ENCODE measurements around the gene KIAA0232. TPM values are rescaled to one million over a fixed set of nuclear protein-coding genes. Genes with fewer than 3 reads are reported as not detected.
A peak's percentile ranks its signal among the peaks of the same experiment; 100 is the strongest.

Gene KIAA0232
- total RNA-seq, 6 experiments from 2014 or later, result 12.0 to 23.8 (median 16.5) TPM

DNA sequence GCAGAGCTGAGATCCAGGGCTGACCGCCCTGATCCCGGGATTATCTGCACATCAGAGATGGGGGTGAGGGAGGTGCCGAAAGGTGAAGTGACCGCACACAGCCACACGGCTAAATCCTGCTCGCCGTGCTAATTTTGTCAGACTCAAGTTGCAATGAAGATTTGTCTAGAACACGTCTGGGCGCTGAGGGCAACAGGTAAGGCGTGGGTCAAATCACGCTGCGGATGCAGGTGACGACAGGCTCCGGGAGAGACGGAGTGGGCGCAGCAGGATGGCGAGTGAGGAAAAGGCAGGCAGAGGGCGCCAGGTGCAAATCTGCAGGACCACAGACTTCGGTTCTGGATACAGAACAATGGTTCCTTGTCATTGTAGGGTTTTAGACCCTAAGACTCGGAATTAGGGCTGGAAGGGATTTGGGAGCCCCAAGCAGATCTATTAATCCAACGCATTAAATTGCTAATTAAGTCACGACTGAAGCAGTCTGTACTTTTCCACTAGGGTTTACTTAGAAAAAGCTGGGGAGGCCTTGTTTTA is 125.2 kb downstream of the KIAA0232 start:
- intact Hi-C loops (cut with DNase I), result loop anchor here in 1 of 2 donors (10.0 kb wide), 1 partner anchor 167 kb away; no protein-coding TSS in a partner anchor
- Histone ChIP-seq H3K9me3 (no peaks in the 10 kb centered on the region), H3K27ac (peak overlapping the region in 1 of 3 donors; percentile 97), H3K4me3 (no peak overlapping the region), H3K27me3 (no peaks in the 10 kb centered on the region), H3K4me1 (peaks cover 0 to 60% (median 17%) of the 10 kb centered on the region in 4 donors), H3K36me3 (no peaks in the 10 kb centered on the region)
- DNase-seq, result peak in 1 of 3 donors; percentile 60
- ATAC-seq, result no peak
- 33% methylated on average over 12 of the region's 22 CpGs for WGBS (ENCODE audit: insufficient coverage, low coverage, low lambda C conversion rate, missing lambda C conversion rate)
- no peak for TF ChIP-seq POLR2A (IDR thresholded peaks at IDR 0.05)
- TF ChIP-seq, protein P1, sequence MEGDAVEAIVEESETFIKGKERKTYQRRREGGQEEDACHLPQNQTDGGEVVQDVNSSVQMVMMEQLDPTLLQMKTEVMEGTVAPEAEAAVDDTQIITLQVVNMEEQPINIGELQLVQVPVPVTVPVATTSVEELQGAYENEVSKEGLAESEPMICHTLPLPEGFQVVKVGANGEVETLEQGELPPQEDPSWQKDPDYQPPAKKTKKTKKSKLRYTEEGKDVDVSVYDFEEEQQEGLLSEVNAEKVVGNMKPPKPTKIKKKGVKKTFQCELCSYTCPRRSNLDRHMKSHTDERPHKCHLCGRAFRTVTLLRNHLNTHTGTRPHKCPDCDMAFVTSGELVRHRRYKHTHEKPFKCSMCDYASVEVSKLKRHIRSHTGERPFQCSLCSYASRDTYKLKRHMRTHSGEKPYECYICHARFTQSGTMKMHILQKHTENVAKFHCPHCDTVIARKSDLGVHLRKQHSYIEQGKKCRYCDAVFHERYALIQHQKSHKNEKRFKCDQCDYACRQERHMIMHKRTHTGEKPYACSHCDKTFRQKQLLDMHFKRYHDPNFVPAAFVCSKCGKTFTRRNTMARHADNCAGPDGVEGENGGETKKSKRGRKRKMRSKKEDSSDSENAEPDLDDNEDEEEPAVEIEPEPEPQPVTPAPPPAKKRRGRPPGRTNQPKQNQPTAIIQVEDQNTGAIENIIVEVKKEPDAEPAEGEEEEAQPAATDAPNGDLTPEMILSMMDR (IDR thresholded peaks at IDR 0.05), result peak; percentile 23 to 39 (median 33)

DNA sequence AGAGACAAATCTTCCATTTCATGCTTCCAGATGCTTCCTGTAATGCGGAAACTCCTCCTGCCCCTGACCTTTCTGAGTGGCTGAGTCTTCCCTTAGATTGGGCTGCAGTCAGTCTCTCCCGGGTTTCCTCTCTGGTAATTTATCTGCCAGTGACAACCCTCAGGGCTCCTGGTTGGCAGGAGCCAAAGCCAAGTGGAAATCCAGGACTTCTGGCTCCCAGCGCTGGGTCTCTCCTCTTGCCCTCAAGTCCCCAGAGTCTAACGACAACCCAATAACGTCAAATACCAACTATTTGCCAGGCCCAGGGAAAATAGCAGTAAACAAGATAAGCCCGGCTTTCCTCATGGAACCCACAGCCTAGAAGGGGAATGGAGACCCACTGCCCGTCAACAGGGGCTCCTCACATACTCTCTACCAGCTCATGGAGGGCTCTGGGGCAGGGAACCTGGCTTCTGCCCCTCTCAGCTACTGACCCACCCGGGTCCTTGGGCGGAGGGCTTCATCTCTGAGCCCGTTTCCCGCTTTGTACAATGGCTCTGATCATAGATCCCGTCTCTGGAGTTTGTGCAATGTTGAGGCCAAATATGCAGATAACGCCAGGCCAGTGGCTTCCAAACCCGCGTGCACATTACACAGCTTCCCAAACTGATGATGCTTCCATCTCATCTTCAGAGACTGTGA is 126.0 kb downstream of the KIAA0232 start:
- ATAC-seq (peak; percentile 0 to 26 (median 4)), DNase-seq (peak in 2 of 3 donors; percentile 76 to 79)
- no peak for TF ChIP-seq POLR2A (IDR thresholded peaks at IDR 0.05)
- TF ChIP-seq, protein P1 (IDR thresholded peaks at IDR 0.05), result no peak
- Histone ChIP-seq H3K27ac (peak overlapping the region; percentile 95 to 99 (median 97)), H3K4me3 (peak overlapping the region; percentile 70 to 92 (median 74)), H3K36me3 (no peaks in the 10 kb centered on the region), H3K27me3 (no peaks in the 10 kb centered on the region), H3K4me1 (peaks cover 0 to 62% (median 19%) of the 10 kb centered on the region in 4 donors), H3K9me3 (no peaks in the 10 kb centered on the region)
- intact Hi-C loops (cut with DNase I), result loop anchor here in 1 of 2 donors (10.0 kb wide), 1 partner anchor 166 kb away; no protein-coding TSS in a partner anchor
- whole genome bisulfite sequencing (ENCODE audit: insufficient coverage, low coverage, low lambda C conversion rate, missing lambda C conversion rate), result 7% methylated on average over 9 of the region's 15 CpGs

DNA sequence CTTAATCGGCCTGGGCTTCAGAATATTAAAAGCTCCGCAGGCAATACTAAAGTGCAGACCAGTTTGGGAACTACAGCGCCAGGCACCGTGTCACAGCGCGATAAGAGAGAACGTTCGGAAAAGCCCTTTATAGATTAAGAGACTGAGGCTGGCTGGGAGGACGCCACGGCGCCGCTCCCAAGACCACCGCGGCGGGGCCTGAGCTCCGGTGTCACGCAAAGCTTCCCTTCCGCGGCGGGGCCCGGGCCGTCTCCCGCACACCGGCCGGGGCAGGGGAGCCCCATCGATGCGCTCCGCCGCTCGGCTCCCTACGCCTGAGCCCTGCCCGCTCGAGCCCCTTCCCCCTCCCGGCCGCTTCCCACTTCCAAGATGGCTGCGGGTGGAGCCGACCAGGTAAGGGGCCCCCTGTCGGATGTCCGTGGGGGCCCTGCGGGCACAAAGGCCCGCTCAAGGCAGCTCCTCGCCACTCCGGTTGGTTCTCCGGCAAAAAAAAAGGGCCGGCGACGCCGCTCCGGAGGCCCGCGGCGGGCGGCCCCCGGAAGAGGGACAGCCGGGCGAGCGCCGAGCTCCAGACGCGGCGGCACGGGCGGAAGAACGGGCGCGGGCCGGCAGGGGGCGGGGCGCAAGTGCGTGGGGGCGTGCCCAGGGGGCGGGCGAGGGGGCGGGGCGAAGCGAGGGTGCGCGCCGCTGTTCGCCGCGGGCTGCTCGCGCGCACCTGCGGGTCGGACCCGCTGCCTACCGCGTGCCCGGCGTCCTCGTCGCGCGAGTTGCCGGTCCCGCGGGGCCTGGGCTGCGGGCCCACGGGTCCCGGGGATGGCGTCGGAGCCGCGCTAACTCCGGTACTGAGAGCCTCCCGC is 126.8 kb downstream of the KIAA0232 start, which contains the start of gene TBC1D14:
TBC1D14 (plus strand) TSS at position 714 of the 857 bp plus-strand sequence. CDS start 13,564 bp downstream, outside the sequence.
- Histone ChIP-seq H3K9me3 (no peaks in the 10 kb centered on the region), H3K36me3 (no peaks in the 10 kb centered on the region), H3K4me3 (peak within 1 kb of the TSS; percentile 70 to 92 (median 74)), H3K27ac (peak within 1 kb of the TSS; percentile 95 to 99 (median 97)), H3K4me1 (peaks cover 0 to 58% (median 21%) of the 10 kb centered on the region in 4 donors), H3K27me3 (no peaks in the 10 kb centered on the region)
- ATAC-seq, result peak; percentile 78 to 88 (median 80)
- TF ChIP-seq, protein P1 (IDR thresholded peaks at IDR 0.05), result peak in 2 of 4 donors; percentile 15 to 27
- TF ChIP-seq POLR2A (IDR thresholded peaks at IDR 0.05), result peak; percentile 87
- WGBS (ENCODE audit: insufficient coverage, low coverage, low lambda C conversion rate, missing lambda C conversion rate), result 0% methylated on average over 23 of the region's 108 CpGs
- intact Hi-C loops (cut with DNase I), result loop anchor here in 1 of 2 donors (10.0 kb wide), 1 partner anchor 165 kb away; no protein-coding TSS in a partner anchor
- DNase-seq, result peak; percentile 89 to 92 (median 90)

DNA sequence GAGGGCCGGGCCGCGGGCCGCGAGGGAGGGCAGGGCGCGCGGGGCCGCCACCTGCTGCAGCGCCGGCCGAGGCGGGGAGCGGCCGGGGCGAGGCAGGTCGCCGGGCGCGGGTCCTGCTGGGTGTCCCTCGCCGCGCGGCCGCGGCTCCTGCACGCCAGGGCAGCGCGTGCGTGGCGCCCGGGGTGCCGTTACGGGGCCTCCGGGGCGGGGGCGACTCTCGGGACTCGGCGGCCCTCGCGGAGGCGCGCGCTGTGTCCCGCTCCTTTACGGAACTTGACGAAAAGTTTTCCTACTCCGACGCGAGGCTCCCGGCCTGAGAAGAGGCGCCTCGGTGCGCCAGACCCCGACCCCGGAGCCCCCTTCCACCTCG is 127.4 kb downstream of the KIAA0232 start:
- WGBS (ENCODE audit: insufficient coverage, low coverage, low lambda C conversion rate, missing lambda C conversion rate), result 0% methylated on average over 1 of the region's 58 CpGs
- peak overlapping the region; percentile 70 to 92 (median 74) for H3K4me3 ChIP-seq
- H3K9me3 ChIP-seq, result no peaks in the 10 kb centered on the region
- no peaks in the 10 kb centered on the region for H3K36me3 ChIP-seq
- DNase-seq, result peak; percentile 55 to 67 (median 59)
- H3K27me3 ChIP-seq, result no peaks in the 10 kb centered on the region
- peaks cover 0 to 54% (median 23%) of the 10 kb centered on the region in 4 donors for H3K4me1 ChIP-seq
- H3K27ac ChIP-seq, result peak overlapping the region; percentile 73 to 97 (median 73)
- intact Hi-C loops (cut with DNase I), result loop anchor here in 1 of 2 donors (10.0 kb wide), 1 partner anchor 165 kb away; no protein-coding TSS in a partner anchor
- ATAC-seq, result peak in 2 of 4 donors; percentile 1
- TF ChIP-seq, protein P1 (IDR thresholded peaks at IDR 0.05), result no peak
- TF ChIP-seq POLR2A (IDR thresholded peaks at IDR 0.05), result no peak

Data from right lobe of liver (tissue), 6 donors.